NCI-H748 (cell line): Measurements from ENCODE around the gene SNIP1.
"Not testable (repeated sequence)": the region's sequence is repeated elsewhere in the genome, so short reads cannot be mapped to it uniquely, and the experiment has no call there.

Experiments used
- DNase-seq: peaks from one replicate; lab custom pipeline; 2025; ENCODE audit not compliant: unreplicated experiment; lab: John Stamatoyannopoulos, UW

SNIP1 gene

GRCh38 chr1:37514350-37515184 is 39.5 kb downstream of the SNIP1 start, which contains the start of gene MEAF6:
Gene MEAF6, minus strand, starts transcription at chr1:37514766. Its CDS starts 20 bp downstream, at chr1:37514746.
- peak; percentile 84 for DNase-seq

- peak; percentile 76 for DNase-seq
Observed at GRCh38 chr1:37513795-37514349, 40.2 kb downstream of the SNIP1 start.

GRCh38 chr1:37509181-37509580 is 44.9 kb downstream of the SNIP1 start:
- DNase-seq, result no peak

GRCh38 chr1:37506740-37507139 is 47.4 kb downstream of the SNIP1 start:
- no peak for DNase-seq

- DNase-seq, result not testable (repeated sequence)
Observed at GRCh38 chr1:37502791-37503190, 51.3 kb downstream of the SNIP1 start.

- DNase-seq, result no peak
Observed at GRCh38 chr1:37502104-37502503, 52.0 kb downstream of the SNIP1 start.

- DNase-seq, result no peak
Observed at GRCh38 chr1:37501661-37502060, 52.4 kb downstream of the SNIP1 start.

GRCh38 chr1:37498872-37499617 is 55.0 kb downstream of the SNIP1 start:
- no peak for DNase-seq

- DNase-seq, result peak; percentile 67
Observed at GRCh38 chr1:37497832-37498231, 56.3 kb downstream of the SNIP1 start.

GRCh38 chr1:37495875-37496274 is 58.2 kb downstream of the SNIP1 start:
- no peak for DNase-seq

- DNase-seq, result no peak
Observed at GRCh38 chr1:37493336-37494098, 60.6 kb downstream of the SNIP1 start.

- DNase-seq, result no peak
Observed at GRCh38 chr1:37487619-37487984, 66.5 kb downstream of the SNIP1 start.

GRCh38 chr1:37486680-37487618 is 67.1 kb downstream of the SNIP1 start:
- peak; percentile 29 for DNase-seq

GRCh38 chr1:37485902-37486679 is 68.0 kb downstream of the SNIP1 start:
- no peak for DNase-seq
